Thyroid gland (tissue), 4 donors: Measurements from ENCODE around the gene DCX.

Source experiments
- CTCF ChIP-seq, 6 experiments: fragments of 200-600 bp in 3 of 6; fragments of 450-650 bp in 3 of 6; sonication (generic) in 3 of 6; IDR thresholded peaks; one replicate each; pipeline ENCODE4 v1.5.1; 2016 to 2019; ENCODE audit warnings: antibody characterized with exemption in 6 of 6, mild to moderate bottlenecking in 2 of 6, inconsistent platforms in 1 of 6, moderate library complexity in 1 of 6
- POLR2A ChIP-seq, 2 donors: fragments of 450-650 bp; IDR thresholded peaks; one replicate each; pipeline ENCODE4 v1.6.1; 2017; ENCODE audit warnings: antibody characterized with exemption in 2 of 2, mild to moderate bottlenecking in 2 of 2, moderate library complexity in 1 of 2

GRCh38 chrX:111349101-111349500 is 62.9 kb downstream of the DCX start:
- TF ChIP-seq CTCF (IDR thresholded peaks at IDR 0.05), result no peak
- no peak for TF ChIP-seq POLR2A (IDR thresholded peaks at IDR 0.05)
